ENCODE measurements around the gene P2RX4.
A peak's percentile ranks its signal among the peaks of the same experiment; 100 is the strongest.
"Not testable (repeated sequence)": the region's sequence is repeated elsewhere in the genome, so short reads cannot be mapped to it uniquely, and the experiment has no call there.

The P2RX4 gene

DNA sequence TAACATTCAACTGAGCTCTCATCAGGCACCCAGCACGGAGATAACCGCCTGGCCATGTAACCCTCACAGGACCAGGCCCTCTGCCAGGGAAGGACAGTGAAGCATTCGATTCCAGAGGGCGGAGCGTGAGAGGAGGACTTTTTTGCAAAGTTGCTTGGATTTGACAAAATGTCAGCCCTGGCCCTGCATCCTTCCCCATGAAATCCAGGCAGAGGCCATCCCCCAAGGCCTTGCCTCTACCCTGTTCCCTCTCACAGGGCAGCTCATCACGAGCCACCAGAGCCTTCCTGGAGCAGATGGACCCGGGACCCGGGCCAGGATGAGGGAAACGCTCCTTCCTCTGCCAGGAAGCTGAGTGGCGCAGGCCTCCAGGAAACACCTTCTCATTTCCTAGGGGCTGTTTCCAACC lies 69.6 kb downstream of the P2RX4 start:
- DNase-seq = no peak

DNA sequence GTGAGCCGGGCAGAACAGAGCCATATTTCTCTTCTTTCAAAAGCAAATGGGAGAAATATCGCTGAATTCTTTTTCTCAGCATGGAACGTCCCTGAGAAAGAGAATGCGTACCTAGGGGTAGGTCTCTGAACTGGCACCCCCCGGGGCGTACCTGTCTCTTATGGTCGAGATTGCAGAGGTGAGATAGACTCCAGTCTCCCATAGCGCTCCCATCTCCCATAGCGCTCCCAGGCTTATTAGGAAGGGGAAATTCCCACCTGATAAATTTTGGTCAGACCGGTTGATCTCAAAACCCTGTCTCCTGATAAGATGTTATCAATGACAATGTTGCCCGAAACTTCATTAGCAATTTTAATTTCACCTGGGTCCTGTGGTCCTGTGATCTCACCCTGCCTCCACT lies 70.6 kb downstream of the P2RX4 start:
- DNase-seq = not testable (repeated sequence)

GRCh38 chr12:121281116-121281515 lies 71.2 kb downstream of the P2RX4 start:
- not testable (repeated sequence) for DNase-seq

DNA sequence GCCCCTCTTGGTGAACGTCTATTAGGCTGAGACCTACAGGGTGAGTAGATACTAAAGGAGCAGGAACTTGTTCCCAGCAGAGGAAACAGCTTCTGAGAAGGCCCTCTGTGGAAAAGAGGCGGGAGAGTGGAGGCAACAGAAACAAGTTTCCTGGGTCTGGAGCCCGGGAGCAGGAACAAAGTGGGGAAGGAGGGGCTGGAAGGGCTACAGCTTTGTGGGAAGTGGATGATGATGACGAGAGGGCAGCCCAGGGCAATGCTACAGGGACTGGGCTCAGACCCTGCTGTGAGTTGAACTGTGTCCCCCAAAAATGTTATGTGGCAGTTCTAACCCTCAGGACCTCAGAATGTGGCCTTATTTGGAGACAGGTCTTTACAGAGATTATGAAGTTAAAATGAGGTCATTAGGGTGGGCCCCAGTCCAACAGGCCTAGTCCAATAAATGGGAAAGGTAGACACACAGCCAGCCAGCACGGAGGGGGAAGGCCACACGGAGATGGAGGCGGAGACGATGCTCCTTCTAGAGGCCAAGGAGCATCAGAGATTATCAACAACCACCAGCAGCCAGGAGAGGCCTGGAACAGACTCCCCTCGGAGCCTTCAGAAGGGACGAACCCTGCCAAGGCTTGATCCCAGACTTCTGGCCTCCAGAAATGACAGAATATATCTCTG lies 72.3 kb downstream of the P2RX4 start:
- no peak for DNase-seq

DNA sequence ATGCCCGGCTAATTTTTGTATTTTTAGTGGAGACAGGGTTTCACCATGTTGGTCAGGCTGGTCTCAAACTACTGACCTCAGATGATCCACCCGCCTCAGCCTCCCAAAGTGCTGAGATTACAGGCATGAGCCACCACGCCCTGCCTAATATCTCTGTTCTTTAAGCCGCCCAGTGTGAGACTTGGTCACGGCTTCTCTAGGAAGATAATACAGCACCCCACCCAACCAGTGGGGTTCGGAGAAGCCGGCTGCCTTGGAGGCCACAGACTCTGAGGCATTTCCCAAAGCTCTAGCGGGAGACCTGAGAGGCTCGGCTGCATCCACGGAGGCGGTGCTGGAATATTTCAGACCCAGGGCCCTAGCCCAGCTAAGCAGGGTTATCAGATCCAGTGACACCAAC lies 73.0 kb downstream of the P2RX4 start:
- DNase-seq = peak; percentile 86

DNA sequence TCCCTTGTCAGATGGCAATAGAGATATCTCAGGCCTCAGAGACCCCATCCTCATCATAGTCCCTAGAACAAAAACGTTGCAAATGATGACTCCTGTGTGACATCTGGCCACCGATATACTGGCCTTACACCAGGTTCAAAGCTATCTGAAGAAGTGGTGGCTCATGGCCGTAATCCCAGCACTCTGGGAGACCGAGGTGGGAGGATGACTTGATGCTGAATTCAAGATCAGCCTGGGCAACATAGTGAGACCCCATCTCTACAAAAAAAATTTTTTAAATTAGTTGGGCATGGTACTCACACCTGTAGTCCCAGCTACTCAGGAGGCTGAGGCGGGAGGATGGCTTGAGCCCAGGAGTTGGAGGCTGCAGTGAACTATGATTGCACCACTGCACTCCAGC lies 73.5 kb downstream of the P2RX4 start:
- no peak for DNase-seq
